NT2/D1 (cell line): Measurements from ENCODE around the gene LYSMD4.

Experiments
- YY1 ChIP-seq: IDR thresholded peaks from 2 replicates; pipeline ENCODE4 v1.6.1; 2011; ENCODE audit not compliant: insufficient read length, insufficient read depth
- ZNF274 ChIP-seq: IDR thresholded peaks from 2 replicates; pipeline ENCODE4 v1.6.1; 2011; ENCODE audit warnings: mild to moderate bottlenecking, low read depth, low read length

DNA sequence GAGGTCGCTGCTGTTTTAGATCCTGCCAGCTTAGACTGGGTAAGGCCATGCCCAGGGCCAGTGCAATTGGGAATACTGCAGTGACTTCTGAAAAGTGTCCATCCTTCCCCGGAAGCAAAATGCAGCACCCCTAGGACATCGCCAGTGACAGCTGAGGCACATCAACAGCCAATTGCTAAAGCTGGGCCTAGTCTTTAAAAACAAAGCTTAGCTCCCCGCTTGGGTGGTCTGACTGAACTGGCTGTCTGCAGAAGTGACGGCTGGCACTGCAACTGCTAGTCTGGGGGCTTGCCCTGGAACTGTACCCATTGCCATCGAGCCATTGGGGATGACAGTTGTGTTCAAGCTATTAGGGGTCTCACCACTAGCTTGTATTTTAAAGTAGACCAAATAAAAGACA is 4.3 kb downstream of the LYSMD4 start:
- TF ChIP-seq YY1 (no peak), ZNF274 (no peak)
